GM19463 (cell line): ENCODE results near the gene PLPP2.

Source experiments
- ATAC-seq: cut with Tn5 transposase; IDR thresholded peaks from one replicate; pipeline ENCODE4 v1.9.1; 2021; ENCODE audit warnings: mild to moderate bottlenecking, moderate library complexity; ENCODE audit not compliant: unreplicated experiment

The PLPP2 gene

GRCh38 chr19:291006-291521 lies at the start of gene PLPP2:
Gene PLPP2 (minus strand): TSS chr19:291403. CDS start chr19:291336, 67 bp downstream.
- no peak for ATAC-seq

- no peak for ATAC-seq
These were observed 49.6 kb upstream of the PLPP2 start for GRCh38 chr19:340620-341385.

DNA sequence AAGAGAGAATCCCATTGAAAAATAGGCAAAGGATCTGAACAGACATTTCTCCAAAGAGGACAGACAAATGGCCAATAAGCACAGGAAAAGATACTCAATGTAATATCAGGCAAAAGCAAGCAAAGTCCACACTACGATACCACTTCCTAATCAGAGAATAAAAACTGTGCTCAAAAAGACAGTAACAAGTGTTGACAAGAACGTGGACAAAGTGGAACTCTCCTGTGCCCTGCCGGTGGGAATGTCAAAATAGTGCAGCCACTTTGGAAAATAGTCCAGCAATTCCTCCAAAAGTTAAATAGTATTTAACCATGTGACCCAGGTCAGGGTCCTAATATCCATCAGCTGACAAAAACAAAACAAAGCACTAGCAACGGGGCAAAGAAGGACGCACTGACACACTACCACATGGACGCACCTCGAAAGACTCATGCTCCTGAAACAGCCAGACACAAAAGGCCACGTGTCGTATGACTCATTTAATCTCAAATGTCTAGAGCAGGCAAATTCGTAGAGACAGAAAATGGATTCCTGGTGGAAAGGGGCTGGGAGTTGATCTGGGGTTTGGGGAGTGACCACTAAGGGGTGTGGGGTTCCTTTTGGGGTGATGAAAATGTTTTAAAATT lies 48.2 kb upstream of the PLPP2 start:
- ATAC-seq = no peak

- ATAC-seq = no peak
These were observed 47.2 kb upstream of the PLPP2 start for GRCh38 chr19:338421-338820.

DNA sequence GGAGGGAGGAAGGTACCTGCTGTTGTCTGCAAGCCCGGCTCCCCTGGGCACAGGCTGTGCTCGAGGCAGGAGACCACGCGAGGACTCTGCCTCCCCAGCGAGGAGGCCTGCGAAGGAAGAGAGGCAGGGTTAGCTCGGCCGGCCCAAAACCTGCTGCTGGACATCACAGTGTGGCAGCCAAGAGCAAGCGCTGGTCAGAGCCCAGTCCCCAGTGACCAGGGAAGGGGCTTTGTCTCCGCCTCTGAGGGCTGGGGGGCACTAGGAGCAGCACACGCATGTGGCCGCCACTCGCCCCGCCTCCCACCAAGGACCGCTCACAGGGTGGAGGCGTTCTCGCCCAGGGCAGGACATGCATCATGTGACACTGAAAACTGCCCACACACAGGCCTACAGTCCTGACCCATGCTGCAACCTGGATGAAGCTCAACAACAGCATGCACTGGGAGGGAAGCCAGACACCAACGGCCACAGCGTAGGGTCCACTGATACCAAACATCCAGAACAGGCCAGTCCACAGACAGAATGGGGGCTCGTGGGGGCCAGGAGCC lies 44.9 kb upstream of the PLPP2 start:
- no peak for ATAC-seq

DNA sequence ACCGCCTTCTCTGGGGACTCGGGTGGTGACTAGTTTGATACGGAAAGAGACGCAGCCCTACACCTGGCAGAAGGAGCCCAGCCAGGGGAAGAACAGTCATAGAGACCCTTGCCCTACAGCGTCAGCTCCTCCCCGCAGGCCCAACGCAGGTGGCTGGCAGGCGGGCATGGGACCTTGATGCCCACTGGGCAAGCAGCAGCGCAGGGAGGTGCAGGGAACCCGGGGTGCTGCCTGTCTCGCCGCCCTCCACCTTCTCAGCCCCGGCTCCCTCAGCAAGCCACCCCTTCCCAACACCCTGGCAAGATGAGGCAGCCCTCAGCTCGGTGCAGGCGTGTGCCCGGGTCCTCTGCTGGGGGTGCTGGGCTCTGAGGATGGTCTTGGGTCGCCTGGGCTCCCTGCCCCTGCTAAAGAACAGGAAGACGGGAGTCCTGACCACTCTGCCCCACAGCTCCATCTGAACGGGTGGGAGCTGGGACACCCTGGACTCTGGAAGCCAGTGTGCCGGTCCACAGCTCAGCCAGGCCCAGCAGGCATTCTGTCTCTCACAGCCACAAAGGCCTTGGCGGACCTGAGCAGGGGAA lies 44.4 kb upstream of the PLPP2 start:
- ATAC-seq = no peak

DNA sequence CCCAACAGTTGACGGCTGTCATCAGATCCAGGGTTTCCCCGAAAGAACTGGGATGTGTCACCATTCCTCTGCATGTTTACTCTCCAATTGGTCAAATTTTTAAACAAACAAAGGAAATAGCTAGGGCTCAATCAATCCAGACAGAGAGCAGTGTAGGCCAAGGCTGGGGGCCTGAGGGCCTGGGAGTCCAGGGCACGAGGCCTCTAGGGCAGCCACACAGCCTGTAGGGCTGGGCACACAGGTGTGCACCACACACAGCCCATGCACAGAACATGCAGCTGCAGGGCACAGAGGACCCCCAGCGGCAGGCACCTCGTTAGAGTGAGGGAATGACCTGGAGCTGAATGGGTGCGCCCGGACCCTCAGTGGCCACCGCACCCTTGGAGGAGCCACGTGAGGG lies 43.9 kb upstream of the PLPP2 start:
- ATAC-seq = no peak

DNA sequence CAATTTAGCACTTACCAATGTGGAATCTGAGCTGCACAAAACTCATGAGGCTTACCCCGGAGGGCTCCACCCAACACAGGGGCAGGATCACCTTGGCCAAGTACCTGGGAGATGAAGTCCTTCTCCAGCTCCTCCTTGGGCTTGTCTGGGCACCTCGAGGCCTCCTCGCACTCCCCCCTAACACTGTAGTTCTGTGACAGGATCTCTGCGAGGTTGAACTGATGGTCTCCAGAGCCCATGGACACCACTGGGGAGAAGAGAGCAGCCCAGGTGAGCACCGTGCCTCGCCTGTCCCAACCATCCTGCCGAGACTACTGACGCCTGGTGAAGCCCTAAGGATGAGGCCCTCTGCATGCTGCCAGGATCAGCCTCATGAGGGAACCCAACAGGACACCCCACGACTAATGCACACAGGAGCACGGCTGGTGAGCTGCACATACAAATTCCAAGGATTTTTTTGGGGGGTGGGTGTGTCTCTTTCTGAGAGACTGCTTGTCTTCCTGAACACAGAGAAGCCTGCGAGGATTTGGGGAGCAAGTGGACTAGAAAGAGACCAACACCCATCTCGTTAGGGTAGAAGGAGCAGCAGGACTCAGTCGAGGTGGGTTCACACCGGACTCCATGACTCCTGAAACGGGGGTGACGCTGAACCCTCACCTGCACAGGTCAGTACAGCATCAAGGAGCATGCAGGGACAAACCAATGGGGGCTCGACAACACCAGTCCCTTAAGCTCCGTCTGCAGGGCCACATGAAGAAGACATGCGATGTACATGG lies 43.3 kb upstream of the PLPP2 start:
- ATAC-seq = no peak

- ATAC-seq = no peak
These were observed 39.3 kb upstream of the PLPP2 start for GRCh38 chr19:330503-330902.

- ATAC-seq = no peak
These were observed 38.7 kb upstream of the PLPP2 start for GRCh38 chr19:329876-330275.

DNA sequence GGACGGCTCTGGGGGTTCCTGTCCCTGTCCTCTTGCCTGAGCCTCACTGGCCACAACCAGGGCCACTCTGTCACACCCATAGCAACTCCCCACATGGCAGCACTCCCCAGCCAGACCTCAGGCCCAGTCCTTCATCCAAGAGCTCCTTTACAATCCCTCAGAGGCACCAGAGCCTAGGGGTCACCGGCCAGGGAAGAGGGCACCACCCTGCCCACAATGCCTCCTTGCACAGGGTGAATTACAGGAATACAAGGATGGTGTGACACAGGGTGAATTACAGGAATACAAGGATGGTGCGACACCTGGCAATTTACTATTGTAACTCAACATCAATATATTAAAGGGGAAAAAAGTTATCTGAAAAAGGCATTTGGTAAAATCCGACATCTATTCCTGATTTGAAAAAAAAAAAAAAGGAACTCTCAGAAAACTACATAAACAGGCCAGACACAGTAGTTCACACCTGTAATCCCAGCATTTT lies 36.9 kb upstream of the PLPP2 start:
- no peak for ATAC-seq

GRCh38 chr19:327291-328024 lies 36.3 kb upstream of the PLPP2 start:
- ATAC-seq = no peak

- ATAC-seq = no peak
These were observed 35.7 kb upstream of the PLPP2 start for GRCh38 chr19:326871-327270.

DNA sequence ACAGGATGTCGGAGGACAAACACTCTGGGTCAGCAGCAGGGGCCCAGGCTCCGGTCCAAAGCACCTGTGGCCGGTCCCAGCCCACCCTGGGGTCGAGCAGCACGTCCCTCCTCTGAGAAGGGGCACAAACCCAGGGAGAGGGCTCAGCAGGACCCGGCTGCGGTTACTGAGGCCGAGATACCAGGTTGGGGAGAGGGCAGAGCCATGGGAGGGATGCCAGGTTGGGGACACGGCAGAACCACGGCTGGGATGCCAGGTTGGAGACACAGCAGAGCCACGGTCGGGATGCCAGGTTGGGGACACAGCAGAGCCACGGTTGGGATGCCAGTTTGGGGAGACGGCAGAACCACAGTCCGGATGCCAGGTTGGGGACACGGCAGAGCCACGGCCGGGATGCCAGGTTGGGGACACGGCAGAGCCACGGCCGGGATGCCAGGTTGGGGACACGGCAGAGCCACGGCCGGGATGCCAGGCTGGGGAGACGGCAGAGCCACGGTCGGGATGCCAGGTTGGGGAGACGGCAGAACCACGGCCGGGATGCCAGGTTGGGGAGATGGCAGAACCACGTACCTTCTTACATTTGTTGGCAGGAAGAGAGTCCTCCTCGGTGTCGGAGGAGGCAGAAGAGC lies 34.8 kb upstream of the PLPP2 start:
- no peak for ATAC-seq

DNA sequence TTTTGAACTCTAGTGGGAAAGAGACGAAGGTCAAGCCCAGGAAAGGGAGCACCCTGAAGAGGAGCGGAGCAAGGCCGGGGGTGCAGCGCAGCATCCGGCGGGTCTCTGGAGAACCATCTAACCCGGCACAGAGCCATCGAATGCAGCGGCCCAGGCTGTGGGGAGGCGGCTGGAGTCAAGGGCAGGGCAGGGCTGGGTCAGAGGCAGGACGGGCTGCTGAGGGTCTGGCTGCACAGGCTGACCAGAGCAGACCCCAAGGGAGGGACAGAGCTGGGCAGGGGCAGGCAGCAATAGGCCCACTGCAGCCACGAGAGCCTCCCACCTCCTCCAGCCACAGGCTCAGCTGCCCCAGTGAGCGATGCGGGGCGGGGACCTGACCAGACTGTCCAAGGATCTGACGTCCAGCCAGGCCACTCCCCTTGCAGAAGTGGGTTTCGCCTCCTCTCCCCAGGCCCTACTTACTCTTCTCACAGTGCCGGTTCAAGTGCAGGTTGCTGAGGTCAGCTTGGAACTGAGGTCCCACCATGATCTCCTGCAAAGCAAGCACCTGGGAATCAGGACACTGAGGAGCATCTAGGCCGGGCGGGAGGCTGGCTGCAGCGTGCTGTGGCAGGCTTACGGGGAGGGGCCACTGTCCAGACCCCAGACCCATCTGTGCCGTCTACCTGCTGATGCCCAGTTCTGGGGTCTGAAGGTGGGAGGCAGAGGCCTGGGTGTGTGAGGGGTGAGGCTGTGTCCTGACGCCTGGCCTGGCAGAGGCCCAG lies 34.2 kb upstream of the PLPP2 start:
- ATAC-seq = no peak

- no peak for ATAC-seq
These were observed 33.5 kb upstream of the PLPP2 start for GRCh38 chr19:324716-325115.

DNA sequence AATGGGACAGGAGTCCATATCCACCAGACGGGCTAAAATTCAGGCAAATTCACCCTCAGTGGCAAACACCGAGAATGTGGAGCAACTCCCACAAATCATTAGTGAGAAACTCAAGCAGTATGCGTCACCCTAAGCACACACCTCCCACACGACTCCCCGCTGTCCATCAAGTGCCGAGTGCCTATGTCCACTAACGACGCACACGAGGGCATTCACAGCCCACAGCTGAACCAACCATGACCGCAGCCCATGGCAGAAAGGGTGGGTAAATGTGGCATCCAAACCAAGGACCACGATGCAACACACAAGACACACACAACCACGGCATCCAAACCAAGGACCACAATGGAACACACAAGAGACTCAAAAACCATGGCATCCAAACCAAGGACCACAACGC lies 31.4 kb upstream of the PLPP2 start:
- ATAC-seq = no peak

DNA sequence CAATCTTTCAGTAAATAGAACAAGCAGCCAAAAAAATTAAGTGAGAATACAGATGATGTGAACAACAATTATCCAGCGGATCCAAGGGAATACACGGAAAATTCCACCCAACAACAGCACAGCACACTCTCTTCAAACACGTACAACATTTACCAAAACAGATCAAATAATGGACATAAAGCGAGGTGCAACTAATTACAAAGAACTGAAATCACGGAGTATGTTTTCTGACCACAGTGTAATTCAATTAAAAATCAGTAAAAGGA lies 27.2 kb upstream of the PLPP2 start:
- ATAC-seq = no peak
